HL-60 (cell line): ENCODE measurements around the gene TMEM174.

Experiments used
- CTCF ChIP-seq: IDR thresholded peaks from one replicate; pipeline ENCODE4 v1.5.1; 2011; ENCODE audit warnings: low read length, control low read depth, inconsistent platforms; ENCODE audit not compliant: insufficient read depth
- POLR2AphosphoS5 ChIP-seq: IDR thresholded peaks from 2 replicates; pipeline ENCODE4 v1.6.1; 2012; ENCODE audit warnings: low read depth

- TF ChIP-seq CTCF (no peak), POLR2AphosphoS5 (no peak)
Measured at GRCh38 chr5:73193592-73193991, 20.6 kb downstream of the TMEM174 start.
